HepG2 (cell line): ENCODE measurements around the gene AGK. TPM values are rescaled to one million over a fixed set of nuclear protein-coding genes. Genes with fewer than 3 reads are reported as not detected.

Experiments
- ATAD3A ChIP-seq: sonication (generic); formaldehyde crosslinking; IDR thresholded peaks from 2 replicates; pipeline ENCODE4 v1.4.0; 2020; ENCODE audit warnings: missing genetic modification reagents
- ATF7 ChIP-seq, 2 experiments: fragments of 450-650 bp in 1 of 2; sonication (generic) in 1 of 2; formaldehyde crosslinking in 1 of 2; IDR thresholded peaks; 2 replicates each; pipeline versions ENCODE4 v1.4.0 to v1.6.1; 2016 to 2020; ENCODE audit warnings: antibody characterized with exemption in 1 of 2, mild to moderate bottlenecking in 1 of 2, missing genetic modification reagents in 1 of 2
- DR1 ChIP-seq: sonication (generic); formaldehyde crosslinking; IDR thresholded peaks from 2 replicates; pipeline ENCODE4 v1.8.0; 2021; ENCODE audit warnings: mild to moderate bottlenecking, missing genetic modification reagents, inconsistent platforms
- KAT2B ChIP-seq: fragments of 150-350 bp; IDR thresholded peaks from 2 replicates; pipeline ENCODE4 v1.6.1; 2014; ENCODE audit warnings: low read depth, low read length, borderline replicate concordance
- KMT2B ChIP-seq: IDR thresholded peaks from 2 replicates; pipeline ENCODE4 v1.6.1; 2016; ENCODE audit warnings: missing genetic modification reagents, missing compliant biosample characterization
- NR2C2 ChIP-seq: sonication (generic); formaldehyde crosslinking; IDR thresholded peaks from 2 replicates; pipeline ENCODE4 v1.4.0; 2020; ENCODE audit warnings: missing genetic modification reagents, mild to moderate bottlenecking, moderate library complexity, borderline replicate concordance
- SMYD3 ChIP-seq: sonication (generic); formaldehyde crosslinking; IDR thresholded peaks from 2 replicates; pipeline ENCODE4 v1.8.1; 2023; ENCODE audit warnings: mild to moderate bottlenecking, missing genetic modification reagents
- ZNF124 ChIP-seq: sonication (generic); formaldehyde crosslinking; IDR thresholded peaks from 2 replicates; pipeline ENCODE4 v1.4.0; 2020; ENCODE audit warnings: missing genetic modification reagents
- ZNF160 ChIP-seq: sonication (generic); formaldehyde crosslinking; IDR thresholded peaks from 2 replicates; pipeline ENCODE4 v1.8.0; 2022; ENCODE audit warnings: mild to moderate bottlenecking, inconsistent platforms, missing genetic modification reagents
- ZNF550 ChIP-seq: sonication (generic); formaldehyde crosslinking; IDR thresholded peaks from 2 replicates; pipeline ENCODE4 v1.4.0; 2020; ENCODE audit warnings: mild to moderate bottlenecking, missing genetic modification reagents, borderline replicate concordance
- ZNF660 ChIP-seq: sonication (generic); formaldehyde crosslinking; IDR thresholded peaks from 2 replicates; pipeline ENCODE4 v1.5.1; 2020; ENCODE audit warnings: mild to moderate bottlenecking, low read depth, missing genetic modification reagents, borderline replicate concordance
- ZNF761 ChIP-seq: sonication (generic); formaldehyde crosslinking; conservative IDR thresholded peaks from 2 replicates; pipeline ENCODE4 v1.4.0; 2020; ENCODE audit warnings: mild to moderate bottlenecking, missing genetic modification reagents
- ZNF775 ChIP-seq: sonication (generic); formaldehyde crosslinking; IDR thresholded peaks from 2 replicates; pipeline ENCODE4 v1.4.0; 2020; ENCODE audit warnings: missing genetic modification reagents, mild to moderate bottlenecking, moderate library complexity, borderline replicate concordance
- ZSCAN20 ChIP-seq: sonication (generic); formaldehyde crosslinking; IDR thresholded peaks from 2 replicates; pipeline ENCODE4 v1.4.0; 2020; ENCODE audit warnings: missing genetic modification reagents, mild to moderate bottlenecking, borderline replicate concordance
- polyA plus RNA-seq, 8 experiments: library from polyadenylated mRNA; depleted of rRNA in 3 of 8; stranded (reverse) in 7 of 8; unstranded in 1 of 8; fragments of >200 nt; fragmentation: Illumina TruSeq in 4 of 8; extraction: Trizol in 4 of 8; gene quantifications; 2 replicates each; pipeline versions ENCODE4 v1.2.1 to v1.2.3, GENCODE V29; 2011 to 2016; ENCODE audit warnings: low read depth in 4 of 8, missing spikeins in 1 of 8, mixed read lengths in 1 of 8; ENCODE audit not compliant: insufficient read depth in 1 of 8
- total RNA-seq, 5 experiments: library from RNA; depleted of rRNA; stranded (reverse); fragments of >200 nt; fragmentation: Illumina TruSeq; extraction: Trizol; gene quantifications; 2 replicates each; pipeline ENCODE4 v1.2.3, GENCODE V29; 2016; ENCODE audit warnings: low read depth in 1 of 5
- TF ChIP-seq, protein P1 (sequence below): sonication (generic); formaldehyde crosslinking; IDR thresholded peaks from 2 replicates; pipeline ENCODE4 v1.9.0; 2021; ENCODE audit warnings: mild to moderate bottlenecking, missing genetic modification reagents
- TF ChIP-seq, protein P2 (sequence below): fragments of 450-650 bp; IDR thresholded peaks from 2 replicates; pipeline ENCODE4 v1.6.1; 2016
- TF ChIP-seq, protein P3 (sequence below): sonication (generic); formaldehyde crosslinking; IDR thresholded peaks from 2 replicates; pipeline ENCODE4 v1.5.1; 2020; ENCODE audit warnings: missing genetic modification reagents, mild to moderate bottlenecking, borderline replicate concordance
- TF ChIP-seq, protein P4 (sequence below): sonication (generic); formaldehyde crosslinking; IDR thresholded peaks from 2 replicates; pipeline ENCODE4 v1.4.0; 2020; ENCODE audit warnings: missing genetic modification reagents

AGK gene
- total and polyA plus RNA-seq, 2 of the 13 experiments (the other 11 are each of a cell fraction or from before 2014, with no cell fraction given) = 23.7 to 30.1 TPM

DNA sequence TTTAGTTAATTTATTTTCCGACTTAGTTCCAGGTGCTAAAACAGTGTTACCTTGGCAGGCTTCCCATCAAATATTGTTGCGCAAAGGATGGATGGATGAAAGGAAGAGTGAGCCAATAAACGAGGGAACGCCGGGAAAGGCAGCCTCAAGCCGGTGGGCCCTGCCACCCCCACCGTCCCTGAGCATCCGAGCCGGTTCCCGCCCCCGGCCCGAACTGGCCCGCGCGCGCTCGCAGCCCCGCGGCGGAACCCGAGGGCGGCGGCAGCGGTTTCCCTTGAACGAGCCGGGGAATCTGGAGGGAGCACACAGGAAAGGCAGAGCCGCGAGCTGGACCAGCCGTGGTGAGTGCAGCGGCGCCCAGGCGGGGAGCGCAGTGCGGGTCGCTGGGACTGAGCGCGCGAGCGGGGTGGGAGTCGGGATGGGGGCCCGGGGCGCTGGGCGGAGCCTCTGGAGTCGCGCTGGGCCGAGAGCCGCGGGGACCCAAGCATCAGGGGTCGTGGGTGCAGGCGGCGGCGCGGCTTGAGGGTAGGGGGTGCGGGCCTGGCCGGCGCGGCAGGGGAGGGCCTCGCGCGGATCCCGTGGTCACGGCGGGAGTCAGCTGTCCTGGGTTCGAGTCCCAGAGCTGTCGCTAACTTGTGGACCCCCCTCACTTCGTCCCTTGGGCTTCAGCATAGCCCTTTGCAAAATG is at the start of gene AGK (continued):
- TF ChIP-seq, protein P1, sequence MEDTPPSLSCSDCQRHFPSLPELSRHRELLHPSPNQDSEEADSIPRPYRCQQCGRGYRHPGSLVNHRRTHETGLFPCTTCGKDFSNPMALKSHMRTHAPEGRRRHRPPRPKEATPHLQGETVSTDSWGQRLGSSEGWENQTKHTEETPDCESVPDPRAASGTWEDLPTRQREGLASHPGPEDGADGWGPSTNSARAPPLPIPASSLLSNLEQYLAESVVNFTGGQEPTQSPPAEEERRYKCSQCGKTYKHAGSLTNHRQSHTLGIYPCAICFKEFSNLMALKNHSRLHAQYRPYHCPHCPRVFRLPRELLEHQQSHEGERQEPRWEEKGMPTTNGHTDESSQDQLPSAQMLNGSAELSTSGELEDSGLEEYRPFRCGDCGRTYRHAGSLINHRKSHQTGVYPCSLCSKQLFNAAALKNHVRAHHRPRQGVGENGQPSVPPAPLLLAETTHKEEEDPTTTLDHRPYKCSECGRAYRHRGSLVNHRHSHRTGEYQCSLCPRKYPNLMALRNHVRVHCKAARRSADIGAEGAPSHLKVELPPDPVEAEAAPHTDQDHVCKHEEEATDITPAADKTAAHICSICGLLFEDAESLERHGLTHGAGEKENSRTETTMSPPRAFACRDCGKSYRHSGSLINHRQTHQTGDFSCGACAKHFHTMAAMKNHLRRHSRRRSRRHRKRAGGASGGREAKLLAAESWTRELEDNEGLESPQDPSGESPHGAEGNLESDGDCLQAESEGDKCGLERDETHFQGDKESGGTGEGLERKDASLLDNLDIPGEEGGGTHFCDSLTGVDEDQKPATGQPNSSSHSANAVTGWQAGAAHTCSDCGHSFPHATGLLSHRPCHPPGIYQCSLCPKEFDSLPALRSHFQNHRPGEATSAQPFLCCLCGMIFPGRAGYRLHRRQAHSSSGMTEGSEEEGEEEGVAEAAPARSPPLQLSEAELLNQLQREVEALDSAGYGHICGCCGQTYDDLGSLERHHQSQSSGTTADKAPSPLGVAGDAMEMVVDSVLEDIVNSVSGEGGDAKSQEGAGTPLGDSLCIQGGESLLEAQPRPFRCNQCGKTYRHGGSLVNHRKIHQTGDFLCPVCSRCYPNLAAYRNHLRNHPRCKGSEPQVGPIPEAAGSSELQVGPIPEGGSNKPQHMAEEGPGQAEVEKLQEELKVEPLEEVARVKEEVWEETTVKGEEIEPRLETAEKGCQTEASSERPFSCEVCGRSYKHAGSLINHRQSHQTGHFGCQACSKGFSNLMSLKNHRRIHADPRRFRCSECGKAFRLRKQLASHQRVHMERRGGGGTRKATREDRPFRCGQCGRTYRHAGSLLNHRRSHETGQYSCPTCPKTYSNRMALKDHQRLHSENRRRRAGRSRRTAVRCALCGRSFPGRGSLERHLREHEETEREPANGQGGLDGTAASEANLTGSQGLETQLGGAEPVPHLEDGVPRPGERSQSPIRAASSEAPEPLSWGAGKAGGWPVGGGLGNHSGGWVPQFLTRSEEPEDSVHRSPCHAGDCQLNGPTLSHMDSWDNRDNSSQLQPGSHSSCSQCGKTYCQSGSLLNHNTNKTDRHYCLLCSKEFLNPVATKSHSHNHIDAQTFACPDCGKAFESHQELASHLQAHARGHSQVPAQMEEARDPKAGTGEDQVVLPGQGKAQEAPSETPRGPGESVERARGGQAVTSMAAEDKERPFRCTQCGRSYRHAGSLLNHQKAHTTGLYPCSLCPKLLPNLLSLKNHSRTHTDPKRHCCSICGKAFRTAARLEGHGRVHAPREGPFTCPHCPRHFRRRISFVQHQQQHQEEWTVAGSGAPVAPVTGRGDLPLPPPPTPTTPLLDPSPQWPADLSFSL (CRISPR knock-in tag) = no peak
- TF ChIP-seq ZNF775 (CRISPR knock-in tag) (no peak), ZSCAN20 (no peak; the same call in 1 of the 2 replicates), DR1 (CRISPR knock-in tag) (0 out of 2 replicates have a peak, but pooled peaks have one; percentile 27), ZNF761 (no peak; the same call in 1 of the 2 replicates), NR2C2 (peak; percentile 65; the same call in 1 of the 2 replicates), ZNF660 (CRISPR knock-in tag) (no peak), ATAD3A (no peak), ZNF160 (CRISPR knock-in tag) (peak; percentile 81; the same call in 1 of the 2 replicates), SMYD3 (CRISPR knock-in tag) (no peak), ATF7 (IDR thresholded peaks at IDR 0.05) (no peak), ATF7 (CRISPR knock-in tag; IDR thresholded peaks at IDR 0.05) (0 out of 2 replicates have a peak, but pooled peaks have one; percentile 31), KAT2B (no peak), KMT2B (peak; percentile 75), ZNF124 (CRISPR knock-in tag) (peak; percentile 80), ZNF550 (CRISPR knock-in tag) (no peak)
- TF ChIP-seq, protein P2, sequence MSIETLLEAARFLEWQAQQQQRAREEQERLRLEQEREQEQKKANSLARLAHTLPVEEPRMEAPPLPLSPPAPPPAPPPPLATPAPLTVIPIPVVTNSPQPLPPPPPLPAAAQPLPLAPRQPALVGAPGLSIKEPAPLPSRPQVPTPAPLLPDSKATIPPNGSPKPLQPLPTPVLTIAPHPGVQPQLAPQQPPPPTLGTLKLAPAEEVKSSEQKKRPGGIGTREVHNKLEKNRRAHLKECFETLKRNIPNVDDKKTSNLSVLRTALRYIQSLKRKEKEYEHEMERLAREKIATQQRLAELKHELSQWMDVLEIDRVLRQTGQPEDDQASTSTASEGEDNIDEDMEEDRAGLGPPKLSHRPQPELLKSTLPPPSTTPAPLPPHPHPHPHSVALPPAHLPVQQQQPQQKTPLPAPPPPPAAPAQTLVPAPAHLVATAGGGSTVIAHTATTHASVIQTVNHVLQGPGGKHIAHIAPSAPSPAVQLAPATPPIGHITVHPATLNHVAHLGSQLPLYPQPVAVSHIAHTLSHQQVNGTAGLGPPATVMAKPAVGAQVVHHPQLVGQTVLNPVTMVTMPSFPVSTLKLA = no peak
- TF ChIP-seq, protein P3, sequence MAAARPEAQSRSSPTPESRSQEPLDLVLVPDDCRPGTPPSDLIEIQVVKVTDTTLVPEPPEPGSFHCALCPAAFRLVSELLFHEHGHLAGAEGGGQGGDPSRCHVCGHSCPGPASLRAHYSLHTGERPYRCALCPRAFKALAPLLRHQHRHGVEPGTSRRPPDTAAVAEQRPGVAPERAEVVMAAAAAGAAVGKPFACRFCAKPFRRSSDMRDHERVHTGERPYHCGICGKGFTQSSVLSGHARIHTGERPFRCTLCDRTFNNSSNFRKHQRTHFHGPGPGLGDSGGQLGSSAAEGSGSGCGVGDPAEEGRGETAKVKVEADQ (CRISPR knock-in tag) = no peak; the same call in 1 of the 2 replicates
- TF ChIP-seq, protein P4, sequence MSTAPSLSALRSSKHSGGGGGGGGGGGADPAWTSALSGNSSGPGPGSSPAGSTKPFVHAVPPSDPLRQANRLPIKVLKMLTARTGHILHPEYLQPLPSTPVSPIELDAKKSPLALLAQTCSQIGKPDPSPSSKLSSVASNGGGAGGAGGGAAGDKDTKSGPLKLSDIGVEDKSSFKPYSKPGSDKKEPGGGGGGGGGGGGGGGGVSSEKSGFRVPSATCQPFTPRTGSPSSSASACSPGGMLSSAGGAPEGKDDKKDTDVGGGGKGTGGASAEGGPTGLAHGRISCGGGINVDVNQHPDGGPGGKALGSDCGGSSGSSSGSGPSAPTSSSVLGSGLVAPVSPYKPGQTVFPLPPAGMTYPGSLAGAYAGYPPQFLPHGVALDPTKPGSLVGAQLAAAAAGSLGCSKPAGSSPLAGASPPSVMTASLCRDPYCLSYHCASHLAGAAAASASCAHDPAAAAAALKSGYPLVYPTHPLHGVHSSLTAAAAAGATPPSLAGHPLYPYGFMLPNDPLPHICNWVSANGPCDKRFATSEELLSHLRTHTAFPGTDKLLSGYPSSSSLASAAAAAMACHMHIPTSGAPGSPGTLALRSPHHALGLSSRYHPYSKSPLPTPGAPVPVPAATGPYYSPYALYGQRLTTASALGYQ = peak; percentile 34; the same call in 1 of the 2 replicates
